B cell (primary cell): ENCODE data around the gene AMFR. TPM values are rescaled to one million over a fixed set of nuclear protein-coding genes. Genes with fewer than 3 reads are reported as not detected.
"Not testable (repeated sequence)": the region's sequence is repeated elsewhere in the genome, so short reads cannot be mapped to it uniquely, and the experiment has no call there.

ENCODE experiments used
- ATAC-seq: fragments of 200-7000 bp; cut with Tn5 transposase; one replicate; pipeline ENCODE4 v1.10.0; 2021; ENCODE audit warnings: low read depth, mild to moderate bottlenecking, moderate number of reproducible peaks, moderate library complexity
- CTCF ChIA-PET: fragments of 350-600 bp; sonication (Branson Sonifier 250); formaldehyde crosslinking; loops from one replicate; lab custom pipeline; 2021; ENCODE audit warnings: antibody characterized with exemption, inconsistent platforms; lab: Charles Lee
- POLR2A ChIA-PET: fragments of 350-600 bp; sonication (Branson Sonifier 250); formaldehyde crosslinking; loops from one replicate; lab custom pipeline; 2021; ENCODE audit warnings: antibody characterized with exemption; lab: Charles Lee
- DNase-seq: peaks from one replicate; pipeline ENCODE4 v3.0.0; 2013
- H2AFZ ChIP-seq: 2 replicates; pipeline ENCODE4 v1.6.1; 2012; ENCODE audit warnings: mild to moderate bottlenecking, low read depth, low read length; ENCODE audit not compliant: insufficient read depth, poor library complexity, severe bottlenecking
- H3K27ac ChIP-seq, 2 donors: 1 replicate in 1 of 2; 2 replicates in 1 of 2; pipeline ENCODE4 v1.5.1; 2012 to 2013; ENCODE audit warnings: low read length in 2 of 2, mild to moderate bottlenecking in 2 of 2, moderate library complexity in 1 of 2
- H3K27me3 ChIP-seq, 4 experiments: fragments of 200-600 bp in 1 of 4; sonication (generic) in 1 of 4; replicated peaks in 1 of 4; 1 replicate in 2 of 4; 2 replicates in 2 of 4; pipeline versions ENCODE4 v1.6.1 to v1.7.0; 2013 to 2016; ENCODE audit warnings: low read length in 3 of 4, mild to moderate bottlenecking in 2 of 4, mixed read lengths in 1 of 4, moderate library complexity in 1 of 4; ENCODE audit not compliant: insufficient read depth in 4 of 4, control insufficient read depth in 3 of 4; ENCODE audit errors: control extremely low read depth in 1 of 4
- H3K36me3 ChIP-seq, 2 experiments: replicated peaks in 1 of 2; 1 replicate in 1 of 2; 2 replicates in 1 of 2; pipeline versions ENCODE4 v1.6.1 to v1.7.1; 2013; ENCODE audit warnings: low read length in 1 of 2; ENCODE audit not compliant: insufficient read depth in 2 of 2, control insufficient read depth in 1 of 2; ENCODE audit errors: control extremely low read depth in 1 of 2, extremely low read depth in 1 of 2
- H3K4me1 ChIP-seq, 2 donors: fragments of 200-600 bp in 1 of 2; sonication (generic) in 1 of 2; 1 replicate in 1 of 2; 2 replicates in 1 of 2; pipeline versions ENCODE4 v1.5.1 to v1.6.1; 2013 to 2017; ENCODE audit warnings: low read length in 2 of 2; ENCODE audit not compliant: control insufficient read depth in 2 of 2, insufficient read depth in 2 of 2
- H3K4me2 ChIP-seq: replicated peaks from 2 replicates; pipeline ENCODE3; 2012; ENCODE audit warnings: mild to moderate bottlenecking, low read depth, low read length; ENCODE audit not compliant: poor library complexity, severe bottlenecking
- H3K4me3 ChIP-seq, 5 experiments: fragments of 200-600 bp in 1 of 5; sonication (generic) in 1 of 5; 1 replicate in 3 of 5; 2 replicates in 2 of 5; pipeline versions ENCODE4 v1.5.1 to v1.7.0; 2011 to 2016; ENCODE audit warnings: low read length in 4 of 5, mild to moderate bottlenecking in 4 of 5, low read depth in 2 of 5, control low read depth in 1 of 5, moderate library complexity in 1 of 5; ENCODE audit not compliant: insufficient read depth in 1 of 5; ENCODE audit errors: control extremely low read depth in 1 of 5, extremely low read depth in 1 of 5
- H3K79me2 ChIP-seq: fragments of 200-600 bp; sonication (generic); one replicate; pipeline ENCODE4 v1.6.0; 2016; ENCODE audit warnings: low read length; ENCODE audit not compliant: control insufficient read depth, insufficient read depth
- H3K9ac ChIP-seq: fragments of 200-600 bp; sonication (generic); 2 replicates; pipeline ENCODE4 v1.6.1; 2017; ENCODE audit warnings: mild to moderate bottlenecking, low read length, moderate library complexity
- H3K9me3 ChIP-seq, 3 donors: one replicate each; pipeline versions ENCODE4 v1.6.1 to v1.7.1; 2013; ENCODE audit warnings: low read length in 2 of 3; ENCODE audit not compliant: control insufficient read depth in 2 of 3, insufficient read depth in 1 of 3; ENCODE audit errors: control extremely low read depth in 1 of 3
- H4K20me1 ChIP-seq: 2 replicates; pipeline ENCODE4 v1.6.0; 2012; ENCODE audit warnings: mild to moderate bottlenecking, low read length; ENCODE audit not compliant: insufficient read depth, control insufficient read depth, poor library complexity, severe bottlenecking
- H3K27ac Mint-ChIP-seq: one replicate; pipeline ENCODE4 v1.8.0; 2021; ENCODE audit warnings: mixed read lengths
- H3K27me3 Mint-ChIP-seq: one replicate; pipeline ENCODE4 v1.8.0; 2021; ENCODE audit warnings: mixed read lengths
- H3K4me1 Mint-ChIP-seq: one replicate; pipeline ENCODE4 v1.8.0; 2021; ENCODE audit warnings: mixed read lengths
- H3K4me3 Mint-ChIP-seq: one replicate; pipeline ENCODE4 v1.8.0; 2021; ENCODE audit warnings: mixed read lengths
- H3K9me3 Mint-ChIP-seq: one replicate; pipeline ENCODE4 v1.8.0; 2022; ENCODE audit warnings: mixed read lengths; ENCODE audit not compliant: insufficient read depth
- WGBS: methylation state at CpG from one replicate; pipeline ENCODE4 v1.1.5; 2013; ENCODE audit warnings: missing lambda C conversion rate; ENCODE audit not compliant: insufficient coverage; 5-methylcytosine and 5-hydroxymethylcytosine counted together
- intact Hi-C: fragments of 100-400 bp; cut with micrococcal nuclease; formaldehyde crosslinking; loops from one replicate; pipeline ENCODE4 v1.10.0; 2022
- polyA plus RNA-seq: library from polyadenylated mRNA; depleted of rRNA; stranded (reverse); fragments of >200 nt; gene quantifications from 2 replicates; pipeline ENCODE4 v1.2.3, GENCODE V29; 2012
- total RNA-seq, 2 donors: library from RNA; stranded (reverse); fragments of 120-200 nt in 1 of 2; gene quantifications; 1 replicate in 1 of 2; 2 replicates in 1 of 2; pipeline versions ENCODE4 v1.2.3 to v1.2.4, GENCODE V29; 2013 to 2022

AMFR gene
- total and polyA plus RNA-seq, 2 donors (not counting 1 experiment from before 2014, with no cell fraction given): 118 to 225 TPM

GRCh38 chr16:56379044-56379443 lies 46.3 kb downstream of the AMFR start:
- H3K9me3 ChIP-seq: peaks cover 6 to 16% (median 8%) of the 10 kb centered on the region in 3 donors
- H3K27ac Mint-ChIP-seq, H2AFZ ChIP-seq, H3K4me3 ChIP-seq, H3K4me1 Mint-ChIP-seq, H3K4me2 ChIP-seq, H3K4me1 ChIP-seq, POLR2A ChIA-PET, H3K27me3 ChIP-seq, H3K4me3 Mint-ChIP-seq, intact Hi-C loops, H3K9me3 Mint-ChIP-seq, CTCF ChIA-PET, H3K9ac ChIP-seq, H3K27me3 Mint-ChIP-seq, ATAC-seq, H3K27ac ChIP-seq, DNase-seq: not testable (repeated sequence)
- H3K79me2 ChIP-seq: peaks cover 39% of the 10 kb centered on the region
- WGBS: 92% methylated on average over 2 of the region's 6 CpGs
- peaks cover 16% of the 10 kb centered on the region for H4K20me1 ChIP-seq
- H3K36me3 ChIP-seq: peaks cover 6 to 67% of the 10 kb centered on the region in 2 experiments

GRCh38 chr16:56375792-56376191 lies 49.6 kb downstream of the AMFR start:
- H3K4me1 ChIP-seq, H3K4me2 ChIP-seq, H3K4me3 Mint-ChIP-seq, H3K27me3 ChIP-seq, intact Hi-C loops, DNase-seq, ATAC-seq, H3K9me3 ChIP-seq, H3K4me1 Mint-ChIP-seq, H2AFZ ChIP-seq, CTCF ChIA-PET, H3K4me3 ChIP-seq, H3K27ac ChIP-seq, H3K27me3 Mint-ChIP-seq, H3K9ac ChIP-seq, H3K27ac Mint-ChIP-seq, H3K9me3 Mint-ChIP-seq, POLR2A ChIA-PET: not testable (repeated sequence)
- no CpG with 5 or more reads among the region's 6 CpGs for WGBS
- H3K79me2 ChIP-seq: peaks cover 35% of the 10 kb centered on the region
- peaks cover 2 to 61% of the 10 kb centered on the region in 2 experiments for H3K36me3 ChIP-seq
- peaks cover 35% of the 10 kb centered on the region for H4K20me1 ChIP-seq
